Stimulated activated CD4-positive, alpha-beta T cell treated with anti-CD3 and anti-CD28 coated beads, Interleukin-1b, Interleukin-23, amount 100 ng/mL, for 4 hours (primary cell): Measurements from ENCODE around the gene PTPRN.

Experiments
- DNase-seq, 2 donors: peaks; one replicate each; pipeline ENCODE4 v3.0.0-alpha.2; 2020; ENCODE audit warnings: low read depth in 2 of 2

The PTPRN gene

GRCh38 chr2:219245899-219246230 is 63.3 kb downstream of the PTPRN start:
- no peak for DNase-seq

- DNase-seq = peak; percentile 78 to 86
Measured at GRCh38 chr2:219245148-219245898, 63.9 kb downstream of the PTPRN start, which contains the start of the genes GLB1L and STK16. Gene GLB1L, minus strand, starts transcription at chr2:219245444. Its CDS starts 1,871 bp downstream, at chr2:219243573. Gene STK16, plus strand, starts transcription at chr2:219245479. Its CDS starts 521 bp downstream, at chr2:219246000.

GRCh38 chr2:219244789-219245147 is 64.4 kb downstream of the PTPRN start:
- DNase-seq = no peak

- DNase-seq = no peak
Measured at GRCh38 chr2:219243291-219243761, 65.9 kb downstream of the PTPRN start.
